Measurements from ENCODE around the gene BHLHE23. TPM values are rescaled to one million over a fixed set of nuclear protein-coding genes. Genes with fewer than 3 reads are reported as not detected.

Gene BHLHE23
- total RNA-seq, 1 experiment from 2014 or later = not detected

- no peaks in the 10 kb centered on the region for H3K9me3 ChIP-seq (replicated peaks)
- DNase-seq (ENCODE audit: low read depth in 1 of 2, low spot score in 2 of 2) = no peak
- H3K27me3 ChIP-seq (replicated peaks) = peaks cover 94% of the 10 kb centered on the region
- H3K4me3 ChIP-seq = no peak overlapping the region
- H3K4me1 ChIP-seq (replicated peaks) = peaks cover under 1% of the 10 kb centered on the region; the same call in 1 of the 2 replicates
- no peaks in the 10 kb centered on the region for H3K36me3 ChIP-seq
- H3K27ac ChIP-seq = no peak overlapping the region
Observed at GRCh38 chr20:63004607-63005364, 2.0 kb downstream of the BHLHE23 start.

- DNase-seq (ENCODE audit: low read depth in 1 of 2, low spot score in 2 of 2) = no peak
- Histone ChIP-seq H3K9me3 (replicated peaks) (no peaks in the 10 kb centered on the region), H3K27me3 (replicated peaks) (peaks cover 84% of the 10 kb centered on the region), H3K27ac (no peak overlapping the region), H3K4me1 (replicated peaks) (no peaks in the 10 kb centered on the region; the same call in 1 of the 2 replicates), H3K36me3 (no peaks in the 10 kb centered on the region), H3K4me3 (no peak overlapping the region)
Observed at GRCh38 chr20:63003546-63003945, 3.2 kb downstream of the BHLHE23 start.

- H3K36me3 ChIP-seq = no peaks in the 10 kb centered on the region
- peaks cover 81% of the 10 kb centered on the region for H3K27me3 ChIP-seq (replicated peaks)
- H3K9me3 ChIP-seq (replicated peaks) = no peaks in the 10 kb centered on the region
- no peak for DNase-seq (ENCODE audit: low read depth in 1 of 2, low spot score in 2 of 2)
- H3K27ac ChIP-seq = no peak overlapping the region
- no peak overlapping the region for H3K4me3 ChIP-seq
- no peaks in the 10 kb centered on the region; the same call in 1 of the 2 replicates for H3K4me1 ChIP-seq (replicated peaks)
Observed at GRCh38 chr20:63002511-63002910, 4.3 kb downstream of the BHLHE23 start.

GRCh38 chr20:63000958-63001357 is 5.8 kb downstream of the BHLHE23 start:
- Histone ChIP-seq H3K36me3 (no peaks in the 10 kb centered on the region), H3K27ac (no peak overlapping the region), H3K4me3 (no peak overlapping the region), H3K9me3 (replicated peaks) (no peaks in the 10 kb centered on the region), H3K27me3 (replicated peaks) (peaks cover 77% of the 10 kb centered on the region), H3K4me1 (replicated peaks) (no peaks in the 10 kb centered on the region)
- DNase-seq (ENCODE audit: low read depth in 1 of 2, low spot score in 2 of 2) = no peak

- Histone ChIP-seq H3K27me3 (replicated peaks) (peaks cover 77% of the 10 kb centered on the region), H3K9me3 (replicated peaks) (no peaks in the 10 kb centered on the region)
Observed at GRCh38 chr20:63000036-63000435, 6.7 kb downstream of the BHLHE23 start.

GRCh38 chr20:62999580-62999979 is 7.2 kb downstream of the BHLHE23 start:
- Histone ChIP-seq H3K4me1 (replicated peaks) (no peaks in the 10 kb centered on the region), H3K9me3 (replicated peaks) (no peaks in the 10 kb centered on the region), H3K4me3 (no peak overlapping the region), H3K27ac (no peak overlapping the region), H3K36me3 (no peaks in the 10 kb centered on the region), H3K27me3 (replicated peaks) (peaks cover 77% of the 10 kb centered on the region)
- DNase-seq (ENCODE audit: low read depth in 1 of 2, low spot score in 2 of 2) = no peak

More at GRCh38 chr20:63000036-63000435, 6.7 kb downstream of the BHLHE23 start:
- no peak for DNase-seq (ENCODE audit: low read depth in 1 of 2, low spot score in 2 of 2)
- no peak overlapping the region for H3K27ac ChIP-seq
- H3K4me1 ChIP-seq (replicated peaks) = no peaks in the 10 kb centered on the region
- no peak overlapping the region for H3K4me3 ChIP-seq
- H3K36me3 ChIP-seq = no peaks in the 10 kb centered on the region

- Histone ChIP-seq H3K27ac (no peak overlapping the region), H3K27me3 (replicated peaks) (peaks cover 66% of the 10 kb centered on the region), H3K9me3 (replicated peaks) (no peaks in the 10 kb centered on the region), H3K4me3 (no peak overlapping the region), H3K4me1 (replicated peaks) (no peaks in the 10 kb centered on the region), H3K36me3 (no peaks in the 10 kb centered on the region)
- DNase-seq (ENCODE audit: low read depth in 1 of 2, low spot score in 2 of 2) = no peak
Observed at GRCh38 chr20:62998449-62998848, 8.3 kb downstream of the BHLHE23 start.

GRCh38 chr20:62997417-62998035 is 9.2 kb downstream of the BHLHE23 start:
- H3K4me3 ChIP-seq = no peak overlapping the region
- no peak for DNase-seq (ENCODE audit: low read depth in 1 of 2, low spot score in 2 of 2)
- H3K27ac ChIP-seq = no peak overlapping the region
- no peaks in the 10 kb centered on the region for H3K36me3 ChIP-seq
- H3K4me1 ChIP-seq (replicated peaks) = no peaks in the 10 kb centered on the region
- peaks cover 59% of the 10 kb centered on the region for H3K27me3 ChIP-seq (replicated peaks)
- no peaks in the 10 kb centered on the region for H3K9me3 ChIP-seq (replicated peaks)

GRCh38 chr20:62996596-62996982 is 10.2 kb downstream of the BHLHE23 start:
- H3K27me3 ChIP-seq (replicated peaks) = peaks cover 61% of the 10 kb centered on the region
- no peak overlapping the region for H3K4me3 ChIP-seq
- no peak overlapping the region for H3K27ac ChIP-seq
- H3K36me3 ChIP-seq = no peaks in the 10 kb centered on the region
- no peaks in the 10 kb centered on the region for H3K4me1 ChIP-seq (replicated peaks)
- no peaks in the 10 kb centered on the region for H3K9me3 ChIP-seq (replicated peaks)
- no peak for DNase-seq (ENCODE audit: low read depth in 1 of 2, low spot score in 2 of 2)

- H3K27ac ChIP-seq = no peak overlapping the region
- H3K27me3 ChIP-seq (replicated peaks) = peaks cover 62% of the 10 kb centered on the region
- H3K36me3 ChIP-seq = no peaks in the 10 kb centered on the region
- H3K4me3 ChIP-seq = no peak overlapping the region
- H3K4me1 ChIP-seq (replicated peaks) = no peaks in the 10 kb centered on the region
- no peak for DNase-seq (ENCODE audit: low read depth in 1 of 2, low spot score in 2 of 2)
- no peaks in the 10 kb centered on the region for H3K9me3 ChIP-seq (replicated peaks)
Observed at GRCh38 chr20:62995898-62996595, 10.7 kb downstream of the BHLHE23 start.

GRCh38 chr20:62995481-62995880 is 11.3 kb downstream of the BHLHE23 start:
- DNase-seq (ENCODE audit: low read depth in 1 of 2, low spot score in 2 of 2) = no peak
- Histone ChIP-seq H3K36me3 (no peaks in the 10 kb centered on the region), H3K4me3 (no peak overlapping the region), H3K27me3 (replicated peaks) (peaks cover 62% of the 10 kb centered on the region), H3K4me1 (replicated peaks) (no peaks in the 10 kb centered on the region), H3K9me3 (replicated peaks) (no peaks in the 10 kb centered on the region), H3K27ac (no peak overlapping the region)

- H3K4me3 ChIP-seq = no peak overlapping the region
- no peaks in the 10 kb centered on the region for H3K4me1 ChIP-seq (replicated peaks)
- no peak for DNase-seq (ENCODE audit: low read depth in 1 of 2, low spot score in 2 of 2)
- H3K36me3 ChIP-seq = no peaks in the 10 kb centered on the region
- H3K9me3 ChIP-seq (replicated peaks) = no peaks in the 10 kb centered on the region
- H3K27me3 ChIP-seq (replicated peaks) = peaks cover 59% of the 10 kb centered on the region
- H3K27ac ChIP-seq = no peak overlapping the region
Observed at GRCh38 chr20:62994869-62995281, 11.9 kb downstream of the BHLHE23 start.

- Histone ChIP-seq H3K27me3 (replicated peaks) (peaks cover 61% of the 10 kb centered on the region), H3K4me1 (replicated peaks) (peaks cover 3% of the 10 kb centered on the region)
Observed at GRCh38 chr20:62993856-62994494, 12.8 kb downstream of the BHLHE23 start.

More at GRCh38 chr20:62993856-62994494, 12.8 kb downstream of the BHLHE23 start:
- no peaks in the 10 kb centered on the region for H3K9me3 ChIP-seq (replicated peaks)
- H3K36me3 ChIP-seq = no peaks in the 10 kb centered on the region
- no peak for DNase-seq (ENCODE audit: low read depth in 1 of 2, low spot score in 2 of 2)
- no peak overlapping the region for H3K4me3 ChIP-seq
- H3K27ac ChIP-seq = no peak overlapping the region

Measured in SJSA1 (cell line).